LNCaP clone FGC (cell line): ENCODE results near the gene OR2M5.

Source experiments
- DNase-seq: peaks from one replicate; pipeline ENCODE4 v3.0.0-alpha.2; 2011; ENCODE audit warnings: low read depth
- H3K4me3 ChIP-seq: 2 replicates; pipeline ENCODE4 v1.5.1; 2011; ENCODE audit warnings: mild to moderate bottlenecking, low read depth, low read length, control low read depth
- CTCF ChIP-seq: IDR thresholded peaks from 2 replicates; pipeline ENCODE4 v1.5.1; 2012; ENCODE audit warnings: mild to moderate bottlenecking; ENCODE audit not compliant: control insufficient read depth, insufficient read depth; ENCODE audit errors: extremely low read depth

The OR2M5 gene

DNA sequence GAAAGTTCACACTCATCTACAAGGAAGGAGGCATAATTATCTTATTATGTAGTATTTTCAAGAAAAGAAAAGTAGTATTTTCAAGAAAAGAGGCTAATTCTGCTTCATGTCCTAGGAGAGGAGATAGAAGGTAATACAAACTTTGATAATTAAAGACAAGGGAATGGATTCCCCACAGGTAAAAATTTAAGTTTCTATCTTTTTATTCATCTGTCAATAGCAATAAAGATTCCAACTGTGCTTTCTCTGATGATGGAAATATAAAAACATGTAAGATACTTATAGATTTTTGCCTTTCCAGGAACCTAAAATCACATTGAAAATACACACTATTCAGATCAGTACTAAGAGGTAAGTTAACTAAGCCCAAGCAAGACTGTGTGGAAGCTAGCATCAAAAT, 29.6 kb downstream of the OR2M5 start, which contains the start of gene OR2M2:
Gene OR2M2 (plus strand): TSS at position 301 of the 400 bp plus-strand sequence. CDS start 5,165 bp downstream, outside the sequence.
- no peak for TF ChIP-seq CTCF
- H3K4me3 ChIP-seq: no peak within 1 kb of the TSS
- no peak for DNase-seq

DNA sequence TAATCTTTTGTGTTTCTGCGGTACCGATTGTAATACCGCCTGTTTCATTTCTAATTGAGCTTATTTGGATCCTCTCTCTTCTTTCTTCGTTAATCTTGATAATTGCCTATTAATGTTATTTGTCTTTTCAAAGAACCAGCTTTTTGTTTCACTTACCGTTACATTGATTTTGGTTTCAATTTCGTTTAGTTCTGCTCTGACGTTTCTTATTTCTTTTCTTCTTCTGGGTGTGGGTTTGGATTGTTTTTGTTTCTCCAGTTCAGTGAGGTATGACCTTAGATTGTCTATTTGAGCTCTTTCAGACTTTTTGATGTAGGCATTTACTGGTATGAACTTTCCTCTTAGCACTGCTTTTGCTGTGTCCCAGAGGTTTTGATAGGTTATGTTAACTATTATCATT, 39.0 kb downstream of the OR2M5 start:
- TF ChIP-seq CTCF: no peak
- no peak overlapping the region for H3K4me3 ChIP-seq
- DNase-seq: no peak

- DNase-seq: no peak
- no peak for TF ChIP-seq CTCF
- no peak overlapping the region for H3K4me3 ChIP-seq
These were observed 42.4 kb downstream of the OR2M5 start for GRCh38 chr1:248187363-248187762.

- no peak for TF ChIP-seq CTCF
- H3K4me3 ChIP-seq: no peak overlapping the region
- no peak for DNase-seq
These were observed 44.1 kb downstream of the OR2M5 start for GRCh38 chr1:248189026-248189425.

- DNase-seq: no peak
These were observed 49.2 kb downstream of the OR2M5 start for GRCh38 chr1:248194117-248194516.

More at GRCh38 chr1:248194117-248194516, 49.2 kb downstream of the OR2M5 start:
- no peak for TF ChIP-seq CTCF
- H3K4me3 ChIP-seq: no peak overlapping the region
